PFSK-1 (cell line): ENCODE results near the gene YIPF1.

ENCODE experiments used
- POLR2AphosphoS5 ChIP-seq: IDR thresholded peaks from 2 replicates; pipeline ENCODE4 v1.6.1; 2012; ENCODE audit warnings: low read depth, mild to moderate bottlenecking, control low read depth, low read length, moderate library complexity
- SIN3A ChIP-seq: IDR thresholded peaks from 2 replicates; pipeline ENCODE4 v1.6.1; 2012; ENCODE audit warnings: mild to moderate bottlenecking, low read length, moderate library complexity, borderline replicate concordance; ENCODE audit not compliant: insufficient read depth

GRCh38 chr1:53899206-53899628 is 9.6 kb upstream of the YIPF1 start:
- no peak for TF ChIP-seq POLR2AphosphoS5
- no peak for TF ChIP-seq SIN3A
